Lung (tissue), 12 donors: ENCODE data around the gene HYI. TPM values are rescaled to one million over a fixed set of nuclear protein-coding genes. Genes with fewer than 3 reads are reported as not detected.
"Not testable (repeated sequence)": the region's sequence is repeated elsewhere in the genome, so short reads cannot be mapped to it uniquely, and the experiment has no call there.

Source experiments
- ATAC-seq: fragments of 200-7000 bp; cut with Tn5 transposase; one replicate; pipeline ENCODE4 v1.9.1; 2020; ENCODE audit warnings: moderate number of reproducible peaks; ENCODE audit not compliant: insufficient read depth, low FRiP score
- DNase-seq, 3 donors: peaks; one replicate each; pipeline ENCODE4 v3.0.0-alpha.2; 2013 to 2017
- H3K27ac ChIP-seq, 2 donors: one replicate each; pipeline ENCODE4 v1.5.1; 2013; ENCODE audit warnings: mild to moderate bottlenecking in 2 of 2, moderate library complexity in 2 of 2, control low read depth in 1 of 2, inconsistent platforms in 1 of 2, low read depth in 1 of 2, low read length in 1 of 2
- H3K27me3 ChIP-seq, 3 donors: one replicate each; pipeline ENCODE4 v1.5.1; 2013; ENCODE audit warnings: low read length in 2 of 3; ENCODE audit not compliant: control insufficient read depth in 3 of 3, insufficient read depth in 3 of 3
- H3K36me3 ChIP-seq, 4 donors: one replicate each; pipeline ENCODE4 v1.5.1; 2013; ENCODE audit warnings: low read length in 4 of 4, mild to moderate bottlenecking in 1 of 4, moderate library complexity in 1 of 4; ENCODE audit not compliant: control insufficient read depth in 4 of 4, insufficient read depth in 4 of 4
- H3K4me1 ChIP-seq, 5 donors: one replicate each; pipeline ENCODE4 v1.5.1; 2013; ENCODE audit warnings: low read length in 5 of 5, mild to moderate bottlenecking in 2 of 5, moderate library complexity in 1 of 5; ENCODE audit not compliant: control insufficient read depth in 5 of 5, insufficient read depth in 5 of 5
- H3K4me3 ChIP-seq: one replicate; pipeline ENCODE4 v1.5.1; 2013; ENCODE audit warnings: mild to moderate bottlenecking, control low read depth, moderate library complexity
- H3K9ac ChIP-seq, 2 donors: one replicate each; pipeline ENCODE4 v1.5.1; 2013; ENCODE audit warnings: low read length in 2 of 2, control low read depth in 1 of 2; ENCODE audit not compliant: insufficient read depth in 1 of 2
- H3K9me3 ChIP-seq, 4 donors: one replicate each; pipeline ENCODE4 v1.5.1; 2013; ENCODE audit warnings: low read length in 3 of 4, mild to moderate bottlenecking in 1 of 4, moderate library complexity in 1 of 4; ENCODE audit not compliant: control insufficient read depth in 4 of 4, insufficient read depth in 3 of 4
- CTCF ChIP-seq: IDR thresholded peaks from 2 replicates; pipeline ENCODE4 v1.5.1; 2012; ENCODE audit warnings: mild to moderate bottlenecking; ENCODE audit errors: control extremely low read depth, extremely low read depth
- WGBS, 2 donors: extraction: QIAGEN DNeasy Blood & Tissue Kit; methylation state at CpG; one replicate each; pipeline ENCODE4 v1.1.7; 2013; 5-methylcytosine and 5-hydroxymethylcytosine counted together
- polyA plus RNA-seq, 2 donors: library from polyadenylated mRNA; stranded (reverse); fragments of 200-250 nt; gene quantifications; one replicate each; pipeline ENCODE4 v1.2.1, GENCODE V29; 2013
- total RNA-seq, 2 donors: library from RNA; depleted of rRNA in 1 of 2; stranded (reverse); fragments of >200 nt in 1 of 2; gene quantifications; one replicate each; pipeline ENCODE4 v1.2.1, GENCODE V29; 2014 to 2021
- donor health status: control.
- donor health status: control.
- donor health status: Bipolar disorder and iron deficiency.
- donor health status: healthy.
- donor health status: DM: yes; HTN: yes; CAD: no.

HYI gene
- total and polyA plus RNA-seq, 4 donors, result 35.8 to 103 (median 69.4) TPM

GRCh38 chr1:43481491-43481890 lies 27.8 kb upstream of the HYI start:
- peaks cover 0 to 18% (median 0%) of the 10 kb centered on the region in 5 donors for H3K4me1 ChIP-seq
- H3K9ac ChIP-seq, result no peak overlapping the region
- ATAC-seq (no peak), DNase-seq (peak in 2 of 3 donors; percentile 83 to 94)
- H3K9me3 ChIP-seq, result no peaks in the 10 kb centered on the region
- H3K27me3 ChIP-seq, result peaks cover 0 to 3% (median 0%) of the 10 kb centered on the region in 3 donors
- no peak for TF ChIP-seq CTCF
- no peak overlapping the region for H3K4me3 ChIP-seq
- 64 to 80% methylated on average over 2 of the region's 2 CpGs for WGBS, 2 donors
- no peak overlapping the region for H3K27ac ChIP-seq
- no peaks in the 10 kb centered on the region for H3K36me3 ChIP-seq

- peaks cover 0 to 3% (median 0%) of the 10 kb centered on the region in 3 donors for H3K27me3 ChIP-seq
- no peak overlapping the region for H3K27ac ChIP-seq
- 81 to 82% methylated on average over 3 of the region's 3 CpGs for WGBS, 2 donors
- H3K36me3 ChIP-seq, result no peaks in the 10 kb centered on the region
- no peak overlapping the region for H3K9ac ChIP-seq
- H3K4me3 ChIP-seq, result no peak overlapping the region
- H3K4me1 ChIP-seq, result peaks cover 0 to 18% (median 0%) of the 10 kb centered on the region in 5 donors
- H3K9me3 ChIP-seq, result no peaks in the 10 kb centered on the region
- DNase-seq, result no peak
- TF ChIP-seq CTCF, result no peak
- no peak for ATAC-seq
Measured at GRCh38 chr1:43479414-43479813, 25.7 kb upstream of the HYI start.

GRCh38 chr1:43477716-43478115 lies 24.0 kb upstream of the HYI start:
- WGBS, 2 donors, result 88 to 100% methylated on average over 1 of the region's 1 CpG
- H3K27ac ChIP-seq, result no peak overlapping the region
- peaks cover 0 to 18% (median 2%) of the 10 kb centered on the region in 5 donors for H3K4me1 ChIP-seq
- TF ChIP-seq CTCF, result no peak
- DNase-seq (no peak), ATAC-seq (no peak)
- H3K9ac ChIP-seq, result no peak overlapping the region
- H3K9me3 ChIP-seq, result no peaks in the 10 kb centered on the region
- no peak overlapping the region for H3K4me3 ChIP-seq
- no peaks in the 10 kb centered on the region for H3K36me3 ChIP-seq
- peaks cover 0 to 3% (median 0%) of the 10 kb centered on the region in 3 donors for H3K27me3 ChIP-seq

GRCh38 chr1:43475611-43476401 lies 22.1 kb upstream of the HYI start:
- WGBS, 2 donors, result 59 to 63% methylated on average over 8 to 9 of the region's 10 CpGs
- DNase-seq, ATAC-seq, H3K4me1 ChIP-seq, H3K36me3 ChIP-seq, H3K27me3 ChIP-seq, H3K27ac ChIP-seq, H3K4me3 ChIP-seq, H3K9me3 ChIP-seq, H3K9ac ChIP-seq: not testable (repeated sequence)
